Stimulated activated CD4-positive, alpha-beta T cell treated with anti-CD3 and anti-CD28 coated beads, Interleukin-12 subunit alpha, Interleukin-12 subunit beta, amount 100 ng/mL, for 4 hours (primary cell): ENCODE results near the gene DLG1.

ENCODE experiments used
- DNase-seq: peaks from one replicate; pipeline ENCODE4 v3.0.0-alpha.2; 2020

DLG1 gene

DNA sequence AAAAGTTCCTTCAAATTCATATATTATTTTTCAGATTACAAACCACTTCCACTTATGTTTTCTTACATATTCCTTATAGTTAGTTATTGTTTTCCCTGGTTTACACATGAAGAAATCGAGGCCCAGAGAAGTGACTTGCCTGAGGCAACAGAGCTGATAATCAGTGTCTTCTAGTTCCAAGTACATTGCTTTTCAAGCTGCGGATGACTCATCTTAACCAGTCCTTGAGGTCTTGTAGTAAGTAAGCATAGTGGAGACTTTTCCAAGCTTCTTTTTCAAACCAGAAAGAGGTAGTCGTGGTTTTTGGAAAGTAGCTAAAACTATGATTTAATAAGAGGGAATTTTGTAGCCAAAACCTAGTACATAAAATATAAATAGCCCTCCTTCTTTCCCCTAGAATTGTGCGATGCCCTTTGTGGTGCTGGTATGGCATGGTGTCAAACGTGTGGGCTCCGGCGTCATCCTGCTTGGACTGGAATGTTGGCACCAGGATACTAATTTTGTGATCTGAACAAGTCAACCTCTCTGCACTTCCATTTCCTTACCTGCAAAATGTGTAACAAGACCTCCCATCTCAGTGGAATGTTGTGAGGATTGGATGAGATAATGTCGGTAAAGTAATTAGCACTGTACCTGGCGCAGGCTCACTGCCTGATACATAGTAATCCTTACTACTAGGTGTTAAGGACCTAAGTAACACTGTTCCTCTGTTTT, 19.0 kb upstream of the DLG1 start:
- no peak for DNase-seq

GRCh38 chr3:197312431-197312830, 14.0 kb upstream of the DLG1 start:
- no peak for DNase-seq

DNA sequence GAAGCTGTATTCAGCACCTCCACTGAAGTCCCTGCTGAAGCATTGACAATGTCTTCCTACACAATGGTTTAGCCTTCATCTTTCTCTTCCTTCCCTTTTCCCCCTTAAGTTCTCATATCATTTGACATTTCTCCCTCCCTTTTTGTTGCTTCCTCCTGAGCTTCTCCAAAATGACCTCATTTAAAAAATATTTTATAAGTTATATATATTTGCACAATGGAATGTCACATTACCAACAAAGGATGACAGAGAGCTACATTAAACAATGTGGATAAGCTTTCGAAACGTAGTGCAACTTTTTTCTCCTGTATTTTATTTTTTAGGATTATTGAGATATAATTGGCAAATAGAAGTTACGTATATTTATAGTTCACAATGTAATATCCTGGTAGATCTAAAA, 13.2 kb upstream of the DLG1 start:
- no peak for DNase-seq

GRCh38 chr3:197309528-197310361, 11.3 kb upstream of the DLG1 start:
- DNase-seq: no peak

DNA sequence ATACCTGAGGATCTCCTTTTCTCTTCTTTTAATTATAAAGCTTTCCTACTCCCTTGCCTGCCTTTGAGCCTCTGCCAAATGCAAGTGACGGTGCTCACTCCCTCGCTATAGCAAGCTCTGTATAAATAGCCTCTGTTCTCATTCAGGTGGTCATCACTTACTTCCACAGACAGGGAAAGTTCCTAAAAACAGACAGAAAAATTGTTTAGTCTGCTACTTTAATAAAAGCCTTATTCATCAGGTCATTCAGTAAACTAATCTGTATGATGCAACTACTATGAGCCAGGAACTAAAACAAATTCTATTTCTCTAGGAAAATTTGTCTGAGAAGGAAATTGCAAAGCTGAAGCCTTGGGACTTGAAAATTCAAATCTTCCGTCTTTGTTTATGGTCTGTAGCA, 10.2 kb upstream of the DLG1 start:
- DNase-seq: no peak

DNA sequence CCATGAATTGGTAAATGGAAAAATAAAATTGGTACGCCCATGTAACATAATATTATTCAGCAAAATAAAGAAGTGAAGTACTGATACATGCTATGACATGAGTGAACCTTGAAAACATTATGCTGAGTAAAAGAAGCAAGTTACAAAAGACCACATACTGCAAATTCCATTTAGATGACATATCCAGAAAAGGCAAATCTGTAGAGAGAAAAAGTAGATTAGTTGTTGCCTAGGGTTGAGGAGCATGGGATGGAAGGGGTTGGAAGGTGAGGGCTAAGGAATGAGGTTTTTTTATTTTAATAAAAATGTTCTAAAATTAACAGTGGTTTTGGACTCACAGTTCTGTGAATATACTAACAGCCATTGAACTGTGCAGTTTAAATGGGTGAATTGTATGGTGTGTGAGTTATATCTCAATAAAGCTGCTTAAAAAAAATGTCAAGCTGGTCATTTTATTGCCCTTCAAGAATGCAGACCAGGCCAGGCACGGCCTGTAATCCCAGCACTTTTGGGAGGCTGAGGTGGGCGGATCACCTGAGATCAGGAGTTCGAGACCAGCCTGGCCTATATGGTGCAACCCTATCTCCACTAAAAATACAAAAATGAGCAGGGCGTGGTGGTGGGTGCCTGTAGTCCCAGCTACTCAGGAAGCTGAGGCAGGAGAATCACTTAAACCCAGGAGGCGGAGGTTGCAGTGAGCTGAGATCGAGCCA, 8.1 kb upstream of the DLG1 start:
- no peak for DNase-seq

GRCh38 chr3:197305854-197306253, 7.4 kb upstream of the DLG1 start:
- no peak for DNase-seq

- no peak for DNase-seq
These were observed 5.0 kb upstream of the DLG1 start for GRCh38 chr3:197303452-197303851.

GRCh38 chr3:197302696-197303341, 4.4 kb upstream of the DLG1 start:
- DNase-seq: no peak

DNA sequence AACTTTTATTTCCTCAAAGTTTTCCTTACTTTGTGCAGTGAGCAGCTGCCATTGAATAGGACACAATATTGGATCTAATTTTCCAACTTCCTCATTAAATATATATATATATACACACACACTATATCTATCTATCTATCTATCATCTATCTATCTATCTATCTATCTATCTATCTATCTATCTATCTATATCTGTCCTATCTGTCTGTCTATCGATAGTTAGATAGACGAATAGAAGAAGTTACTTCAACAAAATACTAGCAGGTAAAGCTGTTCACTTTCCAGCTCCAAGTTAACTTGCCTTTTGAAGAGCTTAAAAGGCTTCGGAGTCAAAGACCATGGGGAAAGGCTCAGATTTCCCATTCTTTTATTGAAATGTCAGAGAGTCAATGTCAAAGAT, 3.6 kb upstream of the DLG1 start:
- no peak for DNase-seq

DNA sequence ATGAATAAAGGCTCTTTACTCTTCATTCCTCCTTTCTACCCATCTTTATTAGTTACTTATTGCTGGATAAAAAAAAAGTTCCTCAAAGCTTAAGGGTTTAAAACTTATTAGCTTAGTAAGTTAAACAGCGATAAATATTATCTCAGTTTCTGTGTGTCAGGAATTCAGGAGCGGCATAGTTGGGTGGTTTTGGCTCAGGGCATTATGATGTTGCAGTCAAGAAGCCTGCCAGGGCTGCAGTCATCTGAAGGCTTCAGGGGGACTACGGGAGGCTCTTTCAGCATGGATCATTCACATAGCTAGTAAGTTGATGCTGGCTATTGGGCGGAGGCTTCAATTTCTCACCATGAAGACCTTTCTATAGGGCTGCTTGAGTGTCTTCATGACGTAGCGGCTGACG, 1.9 kb upstream of the DLG1 start:
- DNase-seq: no peak

GRCh38 chr3:197298945-197299854, 788 bp upstream of the DLG1 start:
- peak; percentile 15 for DNase-seq

GRCh38 chr3:197297476-197298340, 704 bp downstream of the DLG1 start:
- DNase-seq: peak; percentile 86

DNA sequence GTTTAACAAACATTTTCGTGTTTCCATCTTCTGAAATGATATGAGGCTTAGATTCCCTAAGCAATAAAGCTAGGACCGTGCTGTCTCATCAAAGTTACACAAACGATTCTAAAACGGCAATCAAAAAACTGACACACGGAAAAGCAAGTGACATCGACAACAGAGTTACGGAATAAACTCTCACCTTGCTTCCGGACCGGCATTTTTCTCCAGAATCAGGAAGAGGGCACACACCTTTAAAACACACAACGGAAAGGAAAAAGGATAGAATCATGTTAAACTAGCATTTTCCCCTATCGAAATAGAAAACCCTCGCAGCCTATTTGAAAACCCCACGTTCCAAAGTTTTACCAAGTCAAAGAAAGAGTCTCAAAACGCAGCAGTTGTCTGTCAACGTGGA, 1.4 kb downstream of the DLG1 start:
- no peak for DNase-seq

- no peak for DNase-seq
These were observed 1.9 kb downstream of the DLG1 start for GRCh38 chr3:197296545-197296944.

DNA sequence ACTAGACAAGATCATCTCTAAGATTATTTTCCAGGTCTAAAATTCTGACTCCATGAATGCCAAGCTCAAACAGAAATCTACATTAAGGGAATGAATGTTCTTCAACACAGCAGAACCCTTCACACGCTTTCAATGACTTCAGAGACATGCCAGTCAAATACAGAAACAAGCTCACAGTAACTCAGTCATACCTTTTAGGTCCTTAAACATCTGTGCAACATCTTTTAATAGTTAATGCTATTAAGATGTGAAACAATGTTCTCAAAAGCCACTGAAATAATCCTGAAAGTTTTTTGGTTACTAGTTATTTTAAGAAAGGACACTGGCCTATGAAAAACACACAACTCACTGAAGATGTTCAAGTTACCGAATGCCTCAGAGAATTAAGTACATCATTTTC, 2.5 kb downstream of the DLG1 start:
- no peak for DNase-seq

GRCh38 chr3:197293605-197294237, 4.7 kb downstream of the DLG1 start:
- no peak for DNase-seq

GRCh38 chr3:197292648-197293047, 5.8 kb downstream of the DLG1 start:
- no peak for DNase-seq

- no peak for DNase-seq
These were observed 6.2 kb downstream of the DLG1 start for GRCh38 chr3:197292083-197292646.

- no peak for DNase-seq
These were observed 8.7 kb downstream of the DLG1 start for GRCh38 chr3:197289726-197290125.
